Lower leg skin (tissue), 4 donors: ENCODE measurements around the gene EEFSEC. TPM values are rescaled to one million over a fixed set of nuclear protein-coding genes. Genes with fewer than 3 reads are reported as not detected.

Experiments used
- DNase-seq, 2 donors: peaks; one replicate each; pipeline ENCODE4 v3.0.0-alpha.2; 2019; ENCODE audit warnings: low spot score in 2 of 2
- H3K4me3 ChIP-seq: fragments of 200-600 bp; sonication (generic); 2 replicates; pipeline ENCODE4 v1.5.1; 2017; ENCODE audit warnings: mild to moderate bottlenecking, low read depth; ENCODE audit not compliant: poor library complexity, severe bottlenecking
- CTCF ChIP-seq, 3 donors: fragments of 450-650 bp; IDR thresholded peaks; one replicate each; pipeline ENCODE4 v1.5.1; 2016; ENCODE audit warnings: antibody characterized with exemption in 3 of 3, mild to moderate bottlenecking in 3 of 3, moderate library complexity in 2 of 3
- POLR2A ChIP-seq, 2 donors: fragments of 450-650 bp; IDR thresholded peaks; one replicate each; pipeline ENCODE4 v1.6.1; 2016 to 2017; ENCODE audit warnings: antibody characterized with exemption in 2 of 2, mild to moderate bottlenecking in 1 of 2, moderate library complexity in 1 of 2
- WGBS, 2 donors: methylation state at CpG; one replicate each; pipeline ENCODE4 v1.1.5; 2018; 5-methylcytosine and 5-hydroxymethylcytosine counted together
- intact Hi-C: fragments of 100-400 bp; cut with DNase I; formaldehyde crosslinking; loops from one replicate; pipeline ENCODE4 v1.15.0; 2023; ENCODE audit warnings: low total_unique reads
- total RNA-seq, 4 donors: library from RNA; depleted of rRNA; stranded (reverse); fragments of >200 nt; gene quantifications; one replicate each; pipeline ENCODE4 v1.1.0, GENCODE V29; 2016

EEFSEC gene
- total RNA-seq, 4 donors from 2014 or later: 16.3 to 28.6 (median 16.8) TPM

- no peak overlapping the region for H3K4me3 ChIP-seq
- intact Hi-C loops: no loop called here
- WGBS, 2 donors: 72 to 73% methylated on average over 16 to 17 of the region's 17 CpGs
- DNase-seq: peak in 1 of 2 donors; percentile 57
- no peak for TF ChIP-seq POLR2A (IDR thresholded peaks at IDR 0.05)
- no peak for TF ChIP-seq CTCF (IDR thresholded peaks at IDR 0.05)
These were observed 163.9 kb downstream of the EEFSEC start for GRCh38 chr3:128317101-128317697.

- no peak overlapping the region for H3K4me3 ChIP-seq
- WGBS, 2 donors: 95 to 97% methylated on average over 8 of the region's 8 CpGs
- peak in 1 of 2 donors; percentile 54 for DNase-seq
- no peak for TF ChIP-seq CTCF (IDR thresholded peaks at IDR 0.05)
- no peak for TF ChIP-seq POLR2A (IDR thresholded peaks at IDR 0.05)
- intact Hi-C loops: no loop called here
These were observed 164.5 kb downstream of the EEFSEC start for GRCh38 chr3:128317698-128318231.

- WGBS, 2 donors: 94% methylated on average over 11 of the region's 11 CpGs
- intact Hi-C loops: no loop called here
- H3K4me3 ChIP-seq: no peak overlapping the region
- TF ChIP-seq CTCF (IDR thresholded peaks at IDR 0.05): no peak
- no peak for TF ChIP-seq POLR2A (IDR thresholded peaks at IDR 0.05)
- DNase-seq: peak in 1 of 2 donors; percentile 31
These were observed 165.1 kb downstream of the EEFSEC start for GRCh38 chr3:128318275-128318941.

GRCh38 chr3:128319107-128319506 lies 165.8 kb downstream of the EEFSEC start:
- DNase-seq: peak in 1 of 2 donors; percentile 12
- no peak overlapping the region for H3K4me3 ChIP-seq
- TF ChIP-seq CTCF (IDR thresholded peaks at IDR 0.05): no peak
- TF ChIP-seq POLR2A (IDR thresholded peaks at IDR 0.05): no peak
- WGBS, 2 donors: 89 to 94% methylated on average over 8 of the region's 8 CpGs
- intact Hi-C loops: no loop called here

- WGBS, 2 donors: 90 to 96% methylated on average over 6 of the region's 6 CpGs
- no peak overlapping the region for H3K4me3 ChIP-seq
- intact Hi-C loops: no loop called here
- TF ChIP-seq POLR2A (IDR thresholded peaks at IDR 0.05) (no peak), CTCF (IDR thresholded peaks at IDR 0.05) (no peak)
- DNase-seq: peak in 1 of 2 donors; percentile 60
These were observed 166.5 kb downstream of the EEFSEC start for GRCh38 chr3:128319741-128320141.
